Neural progenitor cell (in vitro differentiated cells): ENCODE data around the gene SLIT1. TPM values are rescaled to one million over a fixed set of nuclear protein-coding genes. Genes with fewer than 3 reads are reported as not detected.

Experiments used
- DNase-seq: peaks from one replicate; pipeline ENCODE4 v3.0.0-alpha.2; 2016; ENCODE audit warnings: low spot score
- H2AFZ ChIP-seq: fragments of 200-600 bp; sonication (generic); replicated peaks from 2 replicates; pipeline ENCODE4 v1.6.1; 2016; ENCODE audit warnings: antibody characterized with exemption
- H3F3A ChIP-seq: fragments of 200-600 bp; sonication (generic); 2 replicates; pipeline ENCODE4 v1.6.1; 2016; ENCODE audit warnings: antibody characterized with exemption, low read depth
- H3K27ac ChIP-seq: fragments of 200-600 bp; sonication (generic); 2 replicates; pipeline ENCODE4 v1.5.1; 2016; ENCODE audit warnings: mild to moderate bottlenecking
- H3K27me3 ChIP-seq: fragments of 200-600 bp; sonication (generic); 2 replicates; pipeline ENCODE4 v1.6.1; 2016; ENCODE audit warnings: mild to moderate bottlenecking, moderate library complexity
- H3K36me3 ChIP-seq: fragments of 200-600 bp; sonication (generic); 2 replicates; pipeline ENCODE4 v1.5.1; 2016
- H3K4me1 ChIP-seq: fragments of 200-600 bp; sonication (generic); 2 replicates; pipeline ENCODE4 v1.6.1; 2016; ENCODE audit warnings: mixed run types
- H3K4me2 ChIP-seq: fragments of 200-600 bp; sonication (generic); 2 replicates; pipeline ENCODE4 v1.6.1; 2016
- H3K4me3 ChIP-seq: fragments of 200-600 bp; sonication (generic); 2 replicates; pipeline ENCODE4 v1.5.1; 2016
- H3K79me2 ChIP-seq: fragments of 200-600 bp; sonication (generic); 2 replicates; pipeline ENCODE4 v1.6.1; 2016; ENCODE audit warnings: low read depth
- H3K9ac ChIP-seq: fragments of 200-600 bp; sonication (generic); 2 replicates; pipeline ENCODE4 v1.6.1; 2016
- H3K9me3 ChIP-seq: fragments of 200-600 bp; sonication (generic); 2 replicates; pipeline ENCODE4 v1.5.1; 2016; ENCODE audit warnings: low read depth
- H4K20me1 ChIP-seq: fragments of 200-600 bp; sonication (generic); 2 replicates; pipeline ENCODE4 v1.6.1; 2016; ENCODE audit warnings: low read depth
- H3K27ac Mint-ChIP-seq: 3 replicates; pipeline ENCODE4 v1.8.0; 2021; ENCODE audit warnings: mixed read lengths
- H3K27me3 Mint-ChIP-seq: 2 replicates; pipeline ENCODE4 v1.8.0; 2022; ENCODE audit warnings: low read depth, mild to moderate bottlenecking, inconsistent platforms, moderate library complexity, mixed read lengths; ENCODE audit not compliant: insufficient read depth
- H3K36me3 Mint-ChIP-seq: 3 replicates; pipeline ENCODE4 v1.8.0; 2021; ENCODE audit warnings: mixed read lengths
- H3K4me1 Mint-ChIP-seq: 3 replicates; pipeline ENCODE4 v1.8.0; 2021; ENCODE audit warnings: mixed read lengths
- H3K4me3 Mint-ChIP-seq: 3 replicates; pipeline ENCODE4 v1.8.0; 2021; ENCODE audit warnings: mild to moderate bottlenecking, moderate library complexity, mixed read lengths
- H3K9me3 Mint-ChIP-seq: 3 replicates; pipeline ENCODE4 v1.8.0; 2020; ENCODE audit warnings: mixed read lengths
- EZH2 ChIP-seq: fragments of 200-600 bp; sonication (generic); IDR thresholded peaks from 2 replicates; pipeline ENCODE4 v1.6.1; 2017; ENCODE audit warnings: antibody characterized with exemption, mild to moderate bottlenecking, moderate library complexity
- EZH2phosphoT487 ChIP-seq: fragments of 200-600 bp; sonication (generic); IDR thresholded peaks from 2 replicates; pipeline ENCODE4 v1.6.1; 2017; ENCODE audit warnings: antibody characterized with exemption
- total RNA-seq: library from RNA; depleted of rRNA; stranded (reverse); fragments of >200 nt; gene quantifications from 2 replicates; pipeline ENCODE4 v1.2.3, GENCODE V29; 2015; ENCODE audit warnings: low replicate concordance
- TF ChIP-seq, protein P1 (sequence below): fragments of 200-600 bp; sonication (generic); IDR thresholded peaks from 2 replicates; pipeline ENCODE4 v1.5.1; 2017; ENCODE audit warnings: antibody characterized with exemption, mild to moderate bottlenecking

The SLIT1 gene
- total RNA-seq, 1 donor from 2014 or later: 0.92 TPM

DNA sequence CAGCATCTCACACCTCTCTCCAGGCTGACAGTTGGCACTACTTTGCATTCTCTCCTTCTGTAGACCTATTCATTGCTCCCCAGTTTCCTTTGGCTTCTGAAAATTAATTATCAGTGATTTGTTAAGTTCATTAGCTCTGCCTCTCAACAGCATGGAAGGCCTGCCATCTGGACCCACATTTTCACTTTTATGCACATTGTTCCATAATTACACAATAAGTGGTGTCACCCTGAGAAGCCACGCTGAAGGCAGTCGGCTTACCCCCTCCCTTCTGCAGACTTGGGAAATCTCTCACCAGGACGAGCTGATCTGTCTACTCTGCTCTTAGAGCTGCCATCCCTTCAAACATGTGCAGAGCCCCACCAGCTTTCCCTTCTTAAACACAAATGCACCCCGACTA is 64.7 kb downstream of the SLIT1 start:
- no peak overlapping the region for H3K27ac ChIP-seq
- peaks cover 22% of the 10 kb centered on the region for H3K4me1 Mint-ChIP-seq
- H3K4me3 Mint-ChIP-seq: no peak overlapping the region
- no peaks in the 10 kb centered on the region for H3F3A ChIP-seq
- H3K4me1 ChIP-seq: peaks cover 5% of the 10 kb centered on the region
- TF ChIP-seq, protein P1, sequence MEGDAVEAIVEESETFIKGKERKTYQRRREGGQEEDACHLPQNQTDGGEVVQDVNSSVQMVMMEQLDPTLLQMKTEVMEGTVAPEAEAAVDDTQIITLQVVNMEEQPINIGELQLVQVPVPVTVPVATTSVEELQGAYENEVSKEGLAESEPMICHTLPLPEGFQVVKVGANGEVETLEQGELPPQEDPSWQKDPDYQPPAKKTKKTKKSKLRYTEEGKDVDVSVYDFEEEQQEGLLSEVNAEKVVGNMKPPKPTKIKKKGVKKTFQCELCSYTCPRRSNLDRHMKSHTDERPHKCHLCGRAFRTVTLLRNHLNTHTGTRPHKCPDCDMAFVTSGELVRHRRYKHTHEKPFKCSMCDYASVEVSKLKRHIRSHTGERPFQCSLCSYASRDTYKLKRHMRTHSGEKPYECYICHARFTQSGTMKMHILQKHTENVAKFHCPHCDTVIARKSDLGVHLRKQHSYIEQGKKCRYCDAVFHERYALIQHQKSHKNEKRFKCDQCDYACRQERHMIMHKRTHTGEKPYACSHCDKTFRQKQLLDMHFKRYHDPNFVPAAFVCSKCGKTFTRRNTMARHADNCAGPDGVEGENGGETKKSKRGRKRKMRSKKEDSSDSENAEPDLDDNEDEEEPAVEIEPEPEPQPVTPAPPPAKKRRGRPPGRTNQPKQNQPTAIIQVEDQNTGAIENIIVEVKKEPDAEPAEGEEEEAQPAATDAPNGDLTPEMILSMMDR: no peak
- TF ChIP-seq EZH2 (no peak), EZH2phosphoT487 (no peak)
- H4K20me1 ChIP-seq: no peaks in the 10 kb centered on the region
- no peaks in the 10 kb centered on the region for H3K79me2 ChIP-seq
- H3K4me2 ChIP-seq: no peak overlapping the region
- H3K9me3 ChIP-seq: no peaks in the 10 kb centered on the region
- no peak overlapping the region for H3K4me3 ChIP-seq
- H3K36me3 Mint-ChIP-seq: no peaks in the 10 kb centered on the region
- no peak overlapping the region for H3K9ac ChIP-seq
- H3K27me3 Mint-ChIP-seq: peaks cover 27% of the 10 kb centered on the region
- no peak overlapping the region for H3K27ac Mint-ChIP-seq
- no peak overlapping the region for H2AFZ ChIP-seq
- H3K36me3 ChIP-seq: no peaks in the 10 kb centered on the region
- H3K27me3 ChIP-seq: no peaks in the 10 kb centered on the region
- DNase-seq: no peak
- no peaks in the 10 kb centered on the region for H3K9me3 Mint-ChIP-seq

DNA sequence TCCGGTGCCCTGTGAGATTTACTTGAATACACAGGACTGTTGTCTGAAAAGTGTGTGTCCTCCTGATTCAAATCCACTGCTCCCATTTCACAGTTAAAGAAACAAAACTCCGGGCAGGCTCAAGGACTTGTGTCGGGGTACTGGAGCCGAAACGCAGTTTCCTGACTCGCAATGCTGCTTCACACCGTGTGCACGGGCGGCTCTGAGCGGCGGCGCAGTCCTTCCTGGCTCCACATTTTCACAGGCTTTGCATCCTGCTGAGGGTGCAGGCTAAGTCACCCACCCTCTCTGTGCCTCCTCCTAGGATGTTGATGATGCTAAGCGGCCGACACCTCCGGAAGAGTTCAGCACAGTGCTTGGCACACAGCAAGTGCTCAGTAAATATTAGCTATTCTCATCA is 65.4 kb downstream of the SLIT1 start:
- no peak overlapping the region for H3K4me3 Mint-ChIP-seq
- DNase-seq: no peak
- TF ChIP-seq EZH2 (no peak), EZH2phosphoT487 (no peak)
- TF ChIP-seq, protein P1: no peak
- no peaks in the 10 kb centered on the region for H3F3A ChIP-seq
- peaks cover 22% of the 10 kb centered on the region for H3K4me1 Mint-ChIP-seq
- H3K9me3 ChIP-seq: no peaks in the 10 kb centered on the region
- H3K4me1 ChIP-seq: peaks cover 5% of the 10 kb centered on the region
- no peaks in the 10 kb centered on the region for H3K36me3 Mint-ChIP-seq
- no peak overlapping the region for H3K4me2 ChIP-seq
- no peaks in the 10 kb centered on the region for H4K20me1 ChIP-seq
- no peaks in the 10 kb centered on the region for H3K36me3 ChIP-seq
- no peaks in the 10 kb centered on the region for H3K79me2 ChIP-seq
- no peaks in the 10 kb centered on the region for H3K9me3 Mint-ChIP-seq
- H3K27ac ChIP-seq: no peak overlapping the region
- peaks cover 21% of the 10 kb centered on the region for H3K27me3 Mint-ChIP-seq
- no peak overlapping the region for H3K9ac ChIP-seq
- no peak overlapping the region for H3K27ac Mint-ChIP-seq
- H3K4me3 ChIP-seq: no peak overlapping the region
- H3K27me3 ChIP-seq: no peaks in the 10 kb centered on the region
- no peak overlapping the region for H2AFZ ChIP-seq

DNA sequence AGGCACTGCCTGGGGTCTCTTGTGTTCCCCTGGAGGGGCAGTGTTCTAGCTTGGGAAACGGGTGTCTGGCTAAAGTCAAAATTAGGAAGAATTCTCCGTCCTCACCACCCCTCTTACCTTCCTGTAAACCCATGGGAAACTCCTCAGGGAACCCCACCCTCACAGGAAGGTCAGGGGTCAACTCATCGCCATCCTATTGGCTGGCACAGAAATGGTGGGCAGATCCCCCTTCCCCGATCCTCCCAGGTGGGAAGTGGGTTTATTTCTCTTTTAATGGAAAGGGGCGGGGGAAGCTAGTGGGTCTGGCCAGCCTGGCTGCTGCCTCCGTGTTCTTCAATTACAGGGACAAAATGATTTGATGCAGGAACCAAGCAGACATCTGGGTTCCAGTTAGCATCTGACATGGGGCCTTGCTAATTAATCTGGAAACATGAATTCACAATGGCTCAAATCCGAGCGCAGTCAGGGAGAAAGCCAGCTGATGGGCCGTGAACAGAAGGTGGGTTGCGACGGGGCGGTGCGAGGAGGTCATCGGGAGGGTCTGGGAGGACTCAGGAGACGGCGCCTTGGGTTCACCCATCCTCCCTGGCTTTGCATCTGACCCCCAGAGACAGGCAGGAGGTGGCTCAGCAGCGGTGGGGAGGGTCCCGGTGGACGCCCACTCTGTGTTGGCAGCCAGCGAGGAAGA is 66.6 kb downstream of the SLIT1 start:
- Histone ChIP-seq H3K4me1 (peaks cover 5% of the 10 kb centered on the region), H2AFZ (peak overlapping the region; percentile 6), H3K27me3 (no peaks in the 10 kb centered on the region), H4K20me1 (no peaks in the 10 kb centered on the region), H3K79me2 (no peaks in the 10 kb centered on the region), H3K36me3 (no peaks in the 10 kb centered on the region), H3K4me3 (no peak overlapping the region), H3K4me2 (no peak overlapping the region), H3F3A (no peaks in the 10 kb centered on the region), H3K9me3 (no peaks in the 10 kb centered on the region), H3K9ac (no peak overlapping the region), H3K27ac (no peak overlapping the region)
- Mint-ChIP-seq H3K36me3 (no peaks in the 10 kb centered on the region), H3K27me3 (peaks cover 21% of the 10 kb centered on the region), H3K4me1 (peaks cover 12% of the 10 kb centered on the region), H3K9me3 (no peaks in the 10 kb centered on the region), H3K27ac (peak overlapping the region; percentile 29), H3K4me3 (no peak overlapping the region)
- no peak for DNase-seq
- TF ChIP-seq EZH2phosphoT487 (no peak), EZH2 (no peak)
- TF ChIP-seq, protein P1: no peak
